Activated CD4-positive, CD25-positive, alpha-beta regulatory T cell treated with anti-CD3 and anti-CD28 coated beads, Interleukin-2, amount 50 U/mL, for 72 hours (primary cell): ENCODE results near the gene KRT36.

Source experiments
- DNase-seq: peaks from one replicate; pipeline ENCODE4 v3.0.0; 2021

Gene KRT36

DNA sequence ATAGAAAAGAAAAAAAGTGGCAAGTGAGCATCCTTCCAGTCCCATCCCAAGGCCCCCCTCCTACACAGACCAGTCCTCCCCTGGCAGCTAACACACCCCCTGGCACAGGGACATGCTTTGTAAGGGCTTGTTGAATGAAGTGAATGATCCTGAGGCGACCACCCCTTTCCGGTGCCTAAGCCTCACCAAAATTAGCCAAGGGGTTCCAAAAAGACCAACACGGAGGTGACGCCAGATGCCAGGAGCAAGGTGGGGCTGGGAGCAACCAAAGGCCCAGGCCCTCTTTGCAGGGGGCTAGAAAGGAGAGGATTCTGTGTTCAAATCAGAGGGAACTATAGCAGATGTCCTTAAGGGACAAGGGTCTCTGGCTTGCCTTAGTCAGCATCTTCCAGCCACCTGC lies 14.3 kb downstream of the KRT36 start:
- no peak for DNase-seq

DNA sequence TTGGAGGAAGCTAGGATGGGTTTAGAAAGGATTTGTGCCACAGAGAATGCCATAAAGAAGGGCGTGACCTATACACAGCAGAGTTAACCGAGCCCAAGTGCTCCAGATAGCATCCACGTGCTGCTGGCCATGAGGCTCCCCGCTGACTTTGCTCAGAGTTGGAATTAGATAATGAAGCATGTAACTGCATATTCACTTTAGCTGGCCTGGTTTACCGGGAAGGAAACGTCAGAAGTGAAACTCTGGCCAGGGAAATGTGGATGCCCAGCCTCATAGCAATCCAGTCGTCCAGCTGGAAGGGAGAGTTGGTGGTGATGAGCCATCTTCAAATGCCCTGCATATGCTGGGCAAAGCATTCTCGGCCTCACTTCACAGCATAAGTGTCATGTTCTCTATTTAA lies 14.8 kb downstream of the KRT36 start:
- DNase-seq, result no peak

DNA sequence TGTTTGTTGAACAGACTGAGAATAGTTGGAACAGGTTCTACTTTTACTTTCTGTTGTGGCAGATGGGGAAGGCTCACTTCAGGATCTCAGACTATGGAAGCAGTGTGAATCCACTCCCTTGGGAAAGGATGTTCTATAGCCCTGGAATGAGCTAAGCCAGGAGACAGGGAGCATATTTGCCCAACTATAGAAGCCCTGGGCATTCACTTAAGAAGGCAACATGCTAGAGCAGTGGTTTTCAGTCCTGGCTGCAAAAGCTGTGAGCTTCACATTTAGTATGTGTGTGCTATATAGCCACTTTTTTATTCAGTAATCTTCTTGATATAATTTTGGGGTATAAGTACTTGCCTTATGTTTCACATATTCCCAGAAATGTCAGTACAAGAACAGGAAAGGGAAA lies 21.4 kb downstream of the KRT36 start:
- DNase-seq, result no peak

DNA sequence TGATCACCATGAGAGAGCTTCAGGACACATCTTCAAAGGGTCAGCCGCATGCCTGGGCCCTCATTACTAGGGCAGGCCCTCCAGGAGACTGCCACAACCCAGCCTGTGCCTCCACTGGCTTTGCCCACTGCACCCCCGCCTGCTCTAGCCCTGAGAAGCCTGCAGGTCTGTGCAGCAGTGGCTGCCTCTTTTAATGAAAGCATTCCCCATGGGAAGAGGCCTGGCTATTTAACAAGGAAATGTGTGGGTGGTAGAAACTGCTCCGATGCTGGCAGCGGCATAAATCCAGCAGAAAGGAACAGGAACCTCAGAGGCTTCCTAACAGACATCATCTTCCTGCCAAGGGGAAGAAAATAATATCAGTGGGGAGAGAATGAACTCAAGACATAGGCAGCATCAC lies 22.1 kb downstream of the KRT36 start:
- DNase-seq, result no peak

GRCh38 chr17:41466988-41467387 lies 22.7 kb downstream of the KRT36 start, which contains the start of gene KRT32:
Gene KRT32 (minus strand): TSS chr17:41467386. CDS start chr17:41467325, 61 bp downstream.
- no peak for DNase-seq

- no peak for DNase-seq
Observed at GRCh38 chr17:41464682-41465081, 25.0 kb downstream of the KRT36 start.

- no peak for DNase-seq
Observed at GRCh38 chr17:41464173-41464572, 25.5 kb downstream of the KRT36 start.

- no peak for DNase-seq
Observed at GRCh38 chr17:41463746-41464145, 26.0 kb downstream of the KRT36 start.

DNA sequence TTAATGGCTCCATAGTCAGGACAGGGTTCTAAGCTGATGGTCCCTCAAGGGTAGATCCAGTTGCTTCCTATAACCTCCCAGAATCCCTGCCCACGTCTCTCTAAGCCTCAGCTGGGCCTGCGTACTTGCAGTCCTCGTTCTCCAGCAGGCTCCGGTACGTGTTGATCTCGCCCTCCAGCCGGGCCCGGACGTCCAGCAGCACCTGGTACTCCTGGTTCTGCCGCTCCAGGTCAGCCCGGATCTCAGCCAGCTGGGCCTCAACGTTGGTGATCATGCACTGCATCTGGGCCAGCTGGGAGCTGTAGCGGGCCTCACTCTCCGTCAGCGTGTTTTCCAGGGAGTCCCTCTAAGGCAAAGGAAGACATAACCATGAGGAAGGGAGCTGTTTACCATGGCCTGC lies 27.0 kb downstream of the KRT36 start:
- DNase-seq, result no peak

- no peak for DNase-seq
Observed at GRCh38 chr17:41457676-41458075, 32.0 kb downstream of the KRT36 start.

- DNase-seq, result no peak
Observed at GRCh38 chr17:41456204-41456603, 33.5 kb downstream of the KRT36 start.

DNA sequence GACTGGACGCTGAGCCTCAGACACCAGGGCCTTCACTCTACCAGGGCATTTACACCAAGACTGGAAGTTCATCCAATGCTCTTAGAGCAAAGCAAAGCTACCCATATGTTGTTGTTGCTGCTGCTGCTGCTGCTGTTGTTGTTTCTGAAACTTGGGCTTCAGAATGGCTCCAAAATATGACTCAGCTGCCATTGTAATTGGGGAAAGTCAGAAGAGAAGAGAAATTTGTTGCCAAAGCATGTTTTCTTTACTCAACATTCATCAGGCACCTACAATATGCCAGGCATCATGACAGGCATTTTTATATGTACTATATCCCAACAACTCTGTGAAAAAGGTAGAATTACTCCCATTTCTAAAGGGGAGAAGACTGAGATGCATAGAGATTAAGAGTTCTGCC lies 34.5 kb downstream of the KRT36 start:
- DNase-seq, result no peak

DNA sequence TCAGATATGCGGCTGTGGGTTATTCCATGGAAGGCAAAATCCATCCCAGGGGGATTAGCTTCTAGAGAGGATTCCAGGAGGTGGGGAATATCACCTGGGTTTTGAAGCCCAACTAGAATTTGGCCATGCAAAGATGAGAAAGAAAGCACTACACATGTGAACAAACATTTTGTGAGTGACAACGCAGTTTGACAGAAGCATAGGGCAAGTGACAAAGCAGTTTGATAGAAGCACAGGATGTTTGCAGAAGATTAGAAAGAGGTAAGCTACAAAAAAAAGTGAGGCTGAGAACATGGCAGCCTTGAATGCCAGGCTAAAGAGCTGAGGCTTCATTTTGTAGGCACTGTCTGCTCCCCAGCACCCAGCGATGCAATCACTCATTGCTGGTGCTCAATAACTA lies 36.6 kb downstream of the KRT36 start:
- DNase-seq, result no peak

DNA sequence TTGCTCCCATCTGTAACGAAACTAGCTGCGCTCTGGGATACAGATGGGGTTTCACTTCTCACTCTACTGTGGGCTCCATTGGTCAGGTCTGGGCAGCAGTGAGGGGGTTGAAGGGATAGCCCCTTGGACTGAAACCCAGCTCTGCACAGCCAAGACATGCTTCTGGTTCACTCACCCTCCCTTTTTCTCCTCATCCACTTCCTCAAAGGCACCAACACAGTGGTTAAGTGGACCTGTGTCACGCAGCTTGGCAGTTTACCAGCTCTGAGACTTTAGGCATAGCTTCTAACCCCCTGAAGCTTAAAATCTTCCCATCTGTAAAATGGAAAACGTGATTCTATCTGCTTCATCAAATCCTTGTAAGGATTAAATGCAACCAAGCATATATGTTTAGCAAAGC lies 37.4 kb downstream of the KRT36 start:
- DNase-seq, result no peak

GRCh38 chr17:41451154-41451728 lies 38.5 kb downstream of the KRT36 start:
- no peak for DNase-seq

GRCh38 chr17:41449008-41449407 lies 40.7 kb downstream of the KRT36 start:
- DNase-seq, result no peak

DNA sequence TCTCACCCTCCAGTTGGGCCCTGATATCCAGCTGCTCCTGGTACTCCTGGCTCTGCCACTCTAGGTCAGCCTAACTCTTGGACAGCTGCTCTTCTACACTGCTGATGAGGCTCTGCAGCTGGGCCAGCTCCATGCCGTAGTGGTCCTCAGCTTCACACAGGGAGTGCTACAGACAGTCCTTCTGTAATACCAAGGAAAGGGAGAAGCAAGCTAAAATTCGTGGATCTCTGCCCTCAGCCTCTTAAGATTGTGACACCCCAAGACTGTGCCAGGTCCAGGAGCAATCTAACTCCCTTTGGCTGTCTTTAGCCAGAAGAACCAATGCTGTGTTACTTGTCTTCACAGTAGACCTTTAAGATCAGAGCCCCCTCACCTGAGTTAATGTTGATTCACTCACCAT lies 41.2 kb downstream of the KRT36 start:
- DNase-seq, result no peak

GRCh38 chr17:41446806-41447205 lies 42.9 kb downstream of the KRT36 start:
- DNase-seq, result no peak

DNA sequence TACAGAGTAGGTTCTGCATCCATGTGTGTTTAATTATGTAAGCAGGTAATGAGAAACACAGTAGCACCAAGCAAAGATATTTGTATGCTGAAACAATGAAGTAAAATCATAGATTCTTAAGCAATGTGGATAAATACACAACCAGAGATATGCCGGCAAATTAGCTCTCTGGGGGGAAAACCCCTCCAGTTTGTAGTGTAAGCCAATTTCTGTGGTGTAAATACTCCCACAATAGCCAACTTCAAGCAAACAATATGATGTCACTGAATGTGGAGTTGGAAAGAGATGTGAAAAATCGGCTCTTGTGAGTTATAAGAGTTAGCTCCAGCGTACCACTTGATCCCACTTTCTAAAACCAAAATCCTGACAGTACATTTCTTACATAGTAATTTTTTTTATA lies 45.1 kb downstream of the KRT36 start:
- no peak for DNase-seq

- DNase-seq, result no peak
Observed at GRCh38 chr17:41444186-41444585, 45.5 kb downstream of the KRT36 start.

DNA sequence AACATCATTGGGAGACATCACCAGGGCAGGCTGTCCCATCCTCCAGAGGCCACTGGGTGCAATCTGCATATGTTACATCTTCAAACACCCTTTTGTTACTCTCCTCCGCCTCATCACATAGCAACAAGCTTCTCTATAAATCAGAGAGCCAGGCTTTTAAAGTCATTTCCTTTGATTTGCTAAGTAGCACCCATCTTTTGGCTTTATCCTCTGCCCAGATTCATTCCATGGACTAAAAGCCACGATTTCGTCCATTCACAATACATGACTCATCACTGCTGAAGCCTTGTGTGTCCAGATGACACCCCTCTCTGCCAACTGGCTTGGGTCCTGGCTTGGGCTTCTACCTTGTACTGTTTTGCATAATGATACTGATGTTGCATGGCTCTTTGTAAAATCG lies 47.0 kb downstream of the KRT36 start:
- no peak for DNase-seq

DNA sequence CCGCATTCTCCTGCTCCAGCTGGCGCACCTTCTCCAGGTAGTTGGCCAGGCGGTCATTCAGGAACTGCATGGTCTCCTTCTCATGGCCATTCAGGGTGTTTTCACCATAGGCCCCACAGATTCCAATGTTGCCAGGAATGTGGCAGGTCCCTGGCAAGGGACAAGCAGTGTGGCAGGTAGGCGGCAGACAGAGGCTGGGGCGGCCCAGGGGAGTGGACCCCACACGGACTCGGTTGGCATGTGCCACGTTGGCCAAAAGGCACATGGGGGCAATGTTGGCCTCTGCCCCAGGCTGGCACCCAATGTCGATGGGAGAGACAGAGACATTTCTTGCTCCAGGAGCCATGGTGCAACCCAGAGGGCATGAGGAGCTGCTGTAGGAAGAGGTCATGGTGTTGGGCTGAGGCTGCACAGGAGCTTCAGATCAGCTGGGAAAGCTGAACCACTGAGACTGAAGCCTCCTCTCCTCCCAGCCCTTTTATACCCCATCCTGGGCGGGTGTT lies 49.1 kb downstream of the KRT36 start, which contains the start of gene KRT38:
TSS of gene KRT38 (minus strand) at position 453 of the 503 bp plus-strand sequence. CDS start at position 391, 62 bp downstream.
- DNase-seq, result no peak

- no peak for DNase-seq
Observed at GRCh38 chr17:41439375-41439774, 50.3 kb downstream of the KRT36 start.

- no peak for DNase-seq
Observed at GRCh38 chr17:41437769-41438168, 51.9 kb downstream of the KRT36 start.

DNA sequence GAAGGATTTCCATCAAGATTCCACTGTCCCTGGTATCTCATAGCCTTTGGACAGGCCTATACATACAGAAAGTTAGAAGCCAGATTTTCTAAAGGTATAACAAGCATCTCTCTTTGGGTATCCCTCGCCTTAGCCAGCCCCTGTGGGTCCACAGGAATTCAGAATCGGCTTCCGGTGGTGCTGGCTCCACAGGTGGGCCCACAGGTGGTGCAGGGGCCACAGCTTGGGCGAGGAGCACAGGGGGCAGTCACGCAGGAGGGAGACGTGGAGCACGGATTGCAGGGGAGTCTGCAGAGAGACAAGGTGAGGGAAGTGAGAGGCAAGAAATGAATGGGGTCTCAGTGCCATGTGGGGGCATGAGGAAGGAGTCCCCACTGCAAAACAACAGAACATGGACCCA lies 52.5 kb downstream of the KRT36 start:
- DNase-seq, result no peak
